Stimulated activated naive CD4-positive, alpha-beta T cell (primary cell): Measurements from ENCODE around the gene GTF2A1L.
"Not testable (repeated sequence)": the region's sequence is repeated elsewhere in the genome, so short reads cannot be mapped to it uniquely, and the experiment has no call there.

Experiments used
- DNase-seq, 6 experiments: peaks; one replicate each; lab custom pipeline; 2025; lab: John Stamatoyannopoulos, UW

The GTF2A1L gene, protein sequence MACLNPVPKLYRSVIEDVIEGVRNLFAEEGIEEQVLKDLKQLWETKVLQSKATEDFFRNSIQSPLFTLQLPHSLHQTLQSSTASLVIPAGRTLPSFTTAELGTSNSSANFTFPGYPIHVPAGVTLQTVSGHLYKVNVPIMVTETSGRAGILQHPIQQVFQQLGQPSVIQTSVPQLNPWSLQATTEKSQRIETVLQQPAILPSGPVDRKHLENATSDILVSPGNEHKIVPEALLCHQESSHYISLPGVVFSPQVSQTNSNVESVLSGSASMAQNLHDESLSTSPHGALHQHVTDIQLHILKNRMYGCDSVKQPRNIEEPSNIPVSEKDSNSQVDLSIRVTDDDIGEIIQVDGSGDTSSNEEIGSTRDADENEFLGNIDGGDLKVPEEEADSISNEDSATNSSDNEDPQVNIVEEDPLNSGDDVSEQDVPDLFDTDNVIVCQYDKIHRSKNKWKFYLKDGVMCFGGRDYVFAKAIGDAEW

DNA sequence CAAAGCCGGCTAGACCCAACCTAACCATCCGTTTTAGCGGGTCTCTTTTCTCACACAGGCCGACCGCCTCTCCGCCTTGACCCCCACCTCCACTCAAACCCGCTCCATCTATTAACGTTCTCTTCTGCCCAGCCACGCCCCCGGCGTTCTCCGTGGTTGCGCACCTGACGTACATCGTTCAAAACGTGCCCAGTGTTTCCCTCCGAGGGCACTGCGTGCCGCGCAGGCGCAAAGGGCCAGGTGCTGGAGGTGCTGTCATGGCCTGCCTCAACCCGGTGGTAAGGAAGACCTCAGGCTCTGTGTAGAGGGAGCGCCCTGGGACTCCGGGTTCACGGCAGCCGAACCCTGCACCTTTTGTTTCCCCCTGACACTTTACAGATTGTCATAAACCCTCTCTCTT, at the start of gene GTF2A1L:
Gene GTF2A1L (plus strand): TSS at position 239 of the 400 bp plus-strand sequence. CDS start 19 bp downstream, at position 258.
- DNase-seq: no peak

DNA sequence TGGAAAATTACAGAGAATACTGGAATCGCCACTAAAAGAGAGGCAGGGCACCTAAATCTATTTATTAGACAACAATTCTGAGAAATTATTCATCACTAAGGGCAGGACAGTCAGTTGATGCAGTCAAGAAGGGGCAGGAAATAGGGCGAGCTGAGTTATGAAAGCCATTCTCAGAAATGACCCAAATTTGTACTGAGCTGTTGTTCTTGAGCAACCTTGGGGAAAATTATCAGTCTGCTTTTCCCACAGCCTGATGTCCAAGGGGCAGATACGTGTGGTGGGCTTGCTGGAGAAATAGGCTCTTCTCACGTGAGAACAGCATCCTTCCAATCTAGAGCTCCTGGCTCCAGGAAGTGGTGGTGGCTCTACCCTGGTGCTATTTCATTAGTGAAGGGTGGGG, 49.1 kb upstream of the GTF2A1L start:
- DNase-seq: no peak

- no peak for DNase-seq
Observed at GRCh38 chr2:48569433-48569832, 48.2 kb upstream of the GTF2A1L start.

DNA sequence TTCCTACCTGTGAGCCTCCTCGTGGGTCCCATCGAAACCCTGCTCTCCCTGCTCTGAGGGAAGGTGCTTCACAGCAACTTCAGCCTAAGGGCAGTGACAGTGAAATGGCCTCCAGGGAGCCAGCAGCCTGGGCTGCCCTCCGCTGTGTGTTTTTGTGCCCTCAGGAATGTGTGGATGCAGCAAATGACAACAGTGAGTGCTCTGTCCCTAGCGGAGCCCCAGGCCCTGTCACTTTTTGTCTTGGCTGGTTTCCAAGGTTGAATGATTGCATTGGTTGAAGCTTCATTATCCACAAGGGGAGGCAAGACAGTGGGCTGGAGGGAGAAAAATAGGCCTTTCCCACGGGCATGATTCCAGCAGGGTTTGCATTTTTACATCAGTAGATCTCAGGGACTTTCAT, 44.8 kb upstream of the GTF2A1L start:
- no peak for DNase-seq

GRCh38 chr2:48574353-48575287, 43.0 kb upstream of the GTF2A1L start:
- DNase-seq: no peak

DNA sequence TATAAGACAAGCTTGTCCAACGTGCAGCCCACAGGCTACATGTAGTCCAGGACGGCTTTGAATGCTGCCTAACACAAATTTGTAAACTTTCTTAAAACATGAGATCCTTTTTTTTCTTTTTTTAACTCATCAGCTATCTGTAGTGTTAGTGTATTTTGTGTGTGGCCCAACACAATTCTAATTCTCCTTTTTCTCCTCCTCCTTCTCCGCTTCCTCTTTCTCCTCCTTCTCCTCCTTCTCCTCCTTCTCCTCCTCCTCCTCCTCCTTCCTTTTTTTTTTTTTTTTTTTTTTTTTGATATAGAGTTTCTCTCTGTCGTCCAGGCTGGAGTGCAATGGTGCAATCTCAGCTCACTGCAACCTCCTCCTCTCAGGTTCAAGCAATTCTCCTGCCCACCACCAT, 39.3 kb upstream of the GTF2A1L start:
- DNase-seq: no peak

- no peak for DNase-seq
Observed at GRCh38 chr2:48583961-48584360, 33.7 kb upstream of the GTF2A1L start.

- DNase-seq: no peak
Observed at GRCh38 chr2:48584551-48584950, 33.1 kb upstream of the GTF2A1L start.

- DNase-seq: no peak
Observed at GRCh38 chr2:48586433-48586832, 31.2 kb upstream of the GTF2A1L start.

GRCh38 chr2:48587560-48587959, 30.1 kb upstream of the GTF2A1L start:
- no peak for DNase-seq

GRCh38 chr2:48587961-48588360, 29.7 kb upstream of the GTF2A1L start:
- DNase-seq: no peak

GRCh38 chr2:48588745-48589144, 28.9 kb upstream of the GTF2A1L start:
- DNase-seq: no peak

- DNase-seq: no peak
Observed at GRCh38 chr2:48589170-48589767, 28.4 kb upstream of the GTF2A1L start.

GRCh38 chr2:48590017-48590416, 27.6 kb upstream of the GTF2A1L start:
- no peak for DNase-seq

DNA sequence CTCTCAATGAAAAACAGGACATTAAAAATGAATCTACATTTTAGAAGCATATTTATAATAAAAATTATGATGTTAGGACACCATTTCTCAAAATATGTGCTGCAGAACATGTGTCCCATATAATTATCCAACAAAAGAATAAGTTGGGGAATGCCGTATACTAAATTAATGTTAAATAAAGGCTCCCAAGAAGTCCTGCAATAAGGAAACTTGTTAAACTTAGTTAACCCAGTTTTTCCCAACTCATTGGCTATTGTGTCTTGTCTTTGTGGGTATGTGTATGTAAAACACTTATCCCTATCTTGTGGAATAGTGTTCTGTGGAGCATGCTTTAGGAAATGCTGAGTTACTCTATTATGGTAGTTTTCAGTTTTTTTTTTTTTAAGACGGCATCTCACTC, 25.6 kb upstream of the GTF2A1L start:
- no peak for DNase-seq

DNA sequence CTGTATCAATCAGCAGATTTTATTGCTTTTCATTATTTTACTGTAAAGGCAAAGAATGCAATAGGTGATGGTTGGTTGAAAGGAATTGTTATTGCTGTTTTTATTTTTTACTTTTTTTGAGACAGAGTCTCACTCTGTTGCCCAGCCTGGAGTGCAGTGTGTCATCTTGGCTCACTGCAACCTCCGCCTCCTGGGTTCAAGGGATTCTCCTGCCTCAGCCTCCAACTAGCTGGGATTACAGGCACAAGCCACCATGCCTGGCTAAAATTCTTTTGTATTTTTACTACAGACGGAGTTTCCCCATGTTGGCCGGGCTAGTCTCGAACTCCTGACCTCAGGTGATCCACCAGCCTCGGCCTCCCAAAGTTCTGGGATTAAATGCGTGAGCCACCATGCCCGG, 20.9 kb upstream of the GTF2A1L start:
- not testable (repeated sequence) for DNase-seq

DNA sequence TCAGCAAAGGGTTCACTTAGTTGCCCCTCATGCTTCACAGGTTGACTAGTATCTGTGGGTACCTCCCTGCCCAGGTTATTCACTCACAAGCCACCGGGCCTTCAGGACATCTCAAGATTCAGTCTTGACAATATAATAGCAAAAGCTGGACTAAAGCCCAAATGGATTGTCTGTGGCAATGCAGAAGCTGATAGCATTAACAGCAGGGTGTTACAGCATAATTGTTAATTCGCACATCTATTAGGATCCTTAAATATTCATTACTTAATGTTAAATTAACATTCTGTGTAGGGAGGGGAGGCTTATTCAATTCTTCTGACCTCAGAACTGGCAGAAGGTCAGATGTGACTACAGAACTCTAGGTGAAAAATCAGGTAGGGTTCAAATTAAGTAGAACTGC, 20.2 kb upstream of the GTF2A1L start:
- DNase-seq: no peak

DNA sequence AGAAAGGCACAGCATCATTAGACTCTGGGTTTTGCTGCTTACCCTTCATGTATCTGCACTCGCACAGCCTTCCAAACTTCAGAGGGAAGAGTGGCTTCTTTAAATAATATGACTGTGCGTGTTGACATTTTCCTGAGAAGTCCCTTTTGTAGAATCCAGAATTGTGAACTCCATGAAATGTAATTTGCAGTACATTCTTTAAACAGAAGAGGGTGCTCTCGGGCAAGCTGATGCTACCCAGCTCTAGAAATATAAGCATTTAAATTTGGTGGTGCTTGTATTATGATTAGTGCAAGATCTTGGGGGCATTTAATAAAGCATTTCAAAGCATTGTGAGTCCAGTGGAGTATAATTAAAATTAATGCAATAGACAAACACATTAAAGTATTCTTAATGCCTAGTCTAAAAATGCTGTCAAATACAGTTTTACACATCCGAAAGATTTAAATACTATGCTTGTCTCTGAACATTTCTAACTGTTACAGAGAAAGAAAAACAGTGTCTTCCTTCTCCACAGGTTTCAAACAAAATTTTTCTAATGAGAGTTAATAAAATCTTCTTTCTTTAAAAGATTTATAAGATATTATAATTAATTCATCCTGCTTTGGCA, 17.3 kb upstream of the GTF2A1L start:
- no peak for DNase-seq

DNA sequence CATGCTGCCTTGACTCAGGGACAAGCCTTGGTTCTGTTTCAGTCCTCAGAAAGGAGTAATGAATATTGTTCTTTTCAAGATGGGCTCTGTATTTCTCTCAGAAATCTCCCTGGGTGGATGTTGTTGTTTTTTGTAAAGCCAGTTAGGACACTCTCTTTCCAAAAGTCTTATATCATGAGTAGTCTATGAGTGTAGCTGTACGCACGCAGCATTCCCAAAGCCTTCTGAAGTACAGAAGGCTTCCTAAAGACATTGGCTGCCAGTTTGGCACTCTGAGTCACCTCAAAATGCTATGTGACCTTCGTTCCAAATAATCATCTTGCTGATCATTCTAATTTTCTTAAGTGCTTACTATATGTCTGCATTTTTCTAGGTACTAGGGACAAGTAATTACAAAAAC, 16.7 kb upstream of the GTF2A1L start:
- no peak for DNase-seq

DNA sequence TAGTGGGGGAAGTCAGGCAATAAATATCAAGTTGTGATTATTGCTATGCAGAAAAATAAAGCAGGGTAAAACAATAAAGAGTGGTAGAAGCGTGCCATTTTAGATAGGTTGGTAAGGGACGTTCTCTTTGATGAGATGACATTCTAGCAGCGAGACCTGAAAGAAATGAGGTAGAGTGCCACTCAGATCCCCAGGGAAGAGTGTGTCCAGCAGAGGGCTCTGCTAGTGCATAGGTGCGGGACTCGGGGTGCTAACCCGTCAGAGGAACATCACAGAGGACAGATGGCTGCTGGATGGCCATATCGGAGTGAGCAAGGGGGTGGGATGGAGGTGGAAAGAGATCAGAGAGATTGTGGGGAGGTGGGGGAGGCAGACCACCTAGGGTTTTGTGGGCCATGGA, 16.3 kb upstream of the GTF2A1L start:
- no peak for DNase-seq

DNA sequence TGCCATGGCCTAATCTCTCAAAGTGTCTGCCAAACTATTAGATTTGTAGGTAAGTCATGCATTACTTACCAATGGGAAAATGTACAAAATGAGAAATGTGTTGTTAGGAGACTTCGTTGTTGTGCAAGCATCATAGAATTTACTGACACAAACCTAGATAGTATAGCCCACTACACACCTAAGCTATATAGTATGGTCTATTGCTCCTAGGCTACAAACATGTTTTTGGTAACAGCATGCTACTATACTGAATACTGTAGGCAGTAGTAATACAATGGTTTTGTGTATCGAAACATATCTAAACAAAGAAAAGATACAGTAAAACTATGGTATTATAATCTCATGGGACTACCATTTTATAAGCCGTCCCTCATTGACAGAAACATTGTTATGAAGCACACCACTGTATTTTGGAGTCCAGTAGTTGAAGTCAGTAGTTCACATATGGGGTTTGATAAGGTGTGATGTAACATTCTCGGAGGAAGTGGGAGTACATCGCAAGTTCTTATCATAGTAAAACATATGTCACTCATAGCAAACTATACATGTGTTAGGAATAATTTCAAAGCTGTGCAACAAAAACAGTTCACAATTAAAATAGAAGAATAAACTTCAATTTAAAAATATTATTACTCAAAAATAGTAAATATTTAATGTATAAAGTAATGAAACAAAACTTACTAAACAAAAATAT, 12.0 kb upstream of the GTF2A1L start:
- no peak for DNase-seq
